ENCODE measurements around the gene PBXIP1.

DNA sequence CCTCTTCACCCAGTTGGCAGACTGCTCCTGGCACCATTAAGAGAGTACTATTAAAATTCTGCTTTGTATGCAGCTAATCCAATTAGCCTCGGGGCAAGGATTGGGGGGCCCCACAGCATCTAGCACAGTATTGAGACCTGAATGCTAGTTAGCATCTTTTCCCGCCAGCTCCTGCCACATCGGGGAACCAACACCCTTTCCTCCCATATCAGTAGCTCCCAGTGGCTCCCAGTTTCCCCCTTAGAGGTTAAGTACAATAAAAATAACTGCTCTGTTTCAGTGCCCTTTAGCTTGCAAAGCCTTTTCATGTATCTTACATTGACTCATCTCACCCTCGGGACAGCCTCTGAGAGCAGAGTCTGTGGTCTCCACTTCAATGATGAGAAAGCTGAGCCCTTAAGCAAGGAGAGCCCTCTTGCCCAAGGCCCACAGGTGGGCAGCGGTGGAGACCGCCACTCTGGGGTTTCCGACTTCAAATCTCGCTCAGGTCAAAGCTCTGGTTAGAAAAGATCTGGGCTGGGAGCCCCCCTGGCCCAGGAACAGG, 15.2 kb downstream of the PBXIP1 start:
- TF ChIP-seq, protein P1, sequence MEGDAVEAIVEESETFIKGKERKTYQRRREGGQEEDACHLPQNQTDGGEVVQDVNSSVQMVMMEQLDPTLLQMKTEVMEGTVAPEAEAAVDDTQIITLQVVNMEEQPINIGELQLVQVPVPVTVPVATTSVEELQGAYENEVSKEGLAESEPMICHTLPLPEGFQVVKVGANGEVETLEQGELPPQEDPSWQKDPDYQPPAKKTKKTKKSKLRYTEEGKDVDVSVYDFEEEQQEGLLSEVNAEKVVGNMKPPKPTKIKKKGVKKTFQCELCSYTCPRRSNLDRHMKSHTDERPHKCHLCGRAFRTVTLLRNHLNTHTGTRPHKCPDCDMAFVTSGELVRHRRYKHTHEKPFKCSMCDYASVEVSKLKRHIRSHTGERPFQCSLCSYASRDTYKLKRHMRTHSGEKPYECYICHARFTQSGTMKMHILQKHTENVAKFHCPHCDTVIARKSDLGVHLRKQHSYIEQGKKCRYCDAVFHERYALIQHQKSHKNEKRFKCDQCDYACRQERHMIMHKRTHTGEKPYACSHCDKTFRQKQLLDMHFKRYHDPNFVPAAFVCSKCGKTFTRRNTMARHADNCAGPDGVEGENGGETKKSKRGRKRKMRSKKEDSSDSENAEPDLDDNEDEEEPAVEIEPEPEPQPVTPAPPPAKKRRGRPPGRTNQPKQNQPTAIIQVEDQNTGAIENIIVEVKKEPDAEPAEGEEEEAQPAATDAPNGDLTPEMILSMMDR (IDR thresholded peaks at IDR 0.05 in 2 of 3, conservative IDR thresholded peaks at IDR 0.05 in 1 of 3; ENCODE audit: control insufficient read depth in 2 of 3, extremely low read depth in 1 of 3, insufficient read depth in 1 of 3, low read depth in 3 of 3, low read length in 3 of 3) = no peak
- TF ChIP-seq MXI1 (IDR thresholded peaks at IDR 0.05; ENCODE audit: low read depth, low read length) = no peak
- TF ChIP-seq RCOR1 (conservative IDR thresholded peaks at IDR 0.05; ENCODE audit: low read depth, low read length) = no peak
- no peak for TF ChIP-seq POLR2AphosphoS5 (IDR thresholded peaks at IDR 0.05; ENCODE audit: low read length)
- no peak for TF ChIP-seq SP1 (IDR thresholded peaks at IDR 0.05; ENCODE audit: low read depth, low read length)
- TF ChIP-seq, protein P2, sequence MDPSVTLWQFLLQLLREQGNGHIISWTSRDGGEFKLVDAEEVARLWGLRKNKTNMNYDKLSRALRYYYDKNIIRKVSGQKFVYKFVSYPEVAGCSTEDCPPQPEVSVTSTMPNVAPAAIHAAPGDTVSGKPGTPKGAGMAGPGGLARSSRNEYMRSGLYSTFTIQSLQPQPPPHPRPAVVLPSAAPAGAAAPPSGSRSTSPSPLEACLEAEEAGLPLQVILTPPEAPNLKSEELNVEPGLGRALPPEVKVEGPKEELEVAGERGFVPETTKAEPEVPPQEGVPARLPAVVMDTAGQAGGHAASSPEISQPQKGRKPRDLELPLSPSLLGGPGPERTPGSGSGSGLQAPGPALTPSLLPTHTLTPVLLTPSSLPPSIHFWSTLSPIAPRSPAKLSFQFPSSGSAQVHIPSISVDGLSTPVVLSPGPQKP (IDR thresholded peaks at IDR 0.05; ENCODE audit: low read depth, low read length) = no peak
- TF ChIP-seq YY1 (IDR thresholded peaks at IDR 0.05; ENCODE audit: low read depth, low read length) = no peak
- TF ChIP-seq ZBED1 (IDR thresholded peaks at IDR 0.05; ENCODE audit: borderline replicate concordance) = no peak
- TF ChIP-seq, protein P3, sequence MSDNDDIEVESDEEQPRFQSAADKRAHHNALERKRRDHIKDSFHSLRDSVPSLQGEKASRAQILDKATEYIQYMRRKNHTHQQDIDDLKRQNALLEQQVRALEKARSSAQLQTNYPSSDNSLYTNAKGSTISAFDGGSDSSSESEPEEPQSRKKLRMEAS (IDR thresholded peaks at IDR 0.05; ENCODE audit: low read depth, low read length) = no peak
